A673 (cell line): ENCODE data around the gene RITA1.

Source experiments
- EZH2 ChIP-seq: fragments of 200-600 bp; sonication (generic); IDR thresholded peaks from 2 replicates; pipeline ENCODE4 v1.6.1; 2017; ENCODE audit warnings: borderline replicate concordance, low read depth, mild to moderate bottlenecking, mixed read lengths, antibody characterized with exemption, low read length; ENCODE audit not compliant: poor library complexity, severe bottlenecking
- TF ChIP-seq, protein P1 (sequence below): fragments of 300-800, 200-600 bp; sonication (generic); conservative IDR thresholded peaks from 2 replicates; pipeline ENCODE4 v1.5.1; 2017; ENCODE audit warnings: low read depth, mild to moderate bottlenecking, antibody characterized with exemption, low read length, moderate library complexity, mixed read lengths

DNA sequence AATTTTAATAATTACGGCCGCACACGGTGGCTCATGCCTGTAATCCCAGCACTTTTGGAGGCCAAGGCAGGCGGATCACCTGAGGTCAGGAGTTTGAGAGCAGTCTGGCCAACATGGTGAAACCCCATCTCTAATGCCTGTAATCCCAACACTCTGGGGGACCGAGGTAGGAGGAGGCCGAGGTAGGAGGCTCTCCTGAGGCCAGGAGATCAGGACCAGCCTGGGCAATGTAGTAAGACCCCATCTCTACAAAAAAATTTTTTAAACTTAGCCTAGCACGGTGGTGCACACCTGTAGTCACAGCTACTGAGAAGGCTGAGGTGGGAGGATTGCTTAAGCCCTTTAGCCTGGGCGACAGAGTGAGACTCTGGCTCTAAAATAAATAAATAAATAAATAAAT, 41.6 kb upstream of the RITA1 start:
- no peak for TF ChIP-seq EZH2
- TF ChIP-seq, protein P1, sequence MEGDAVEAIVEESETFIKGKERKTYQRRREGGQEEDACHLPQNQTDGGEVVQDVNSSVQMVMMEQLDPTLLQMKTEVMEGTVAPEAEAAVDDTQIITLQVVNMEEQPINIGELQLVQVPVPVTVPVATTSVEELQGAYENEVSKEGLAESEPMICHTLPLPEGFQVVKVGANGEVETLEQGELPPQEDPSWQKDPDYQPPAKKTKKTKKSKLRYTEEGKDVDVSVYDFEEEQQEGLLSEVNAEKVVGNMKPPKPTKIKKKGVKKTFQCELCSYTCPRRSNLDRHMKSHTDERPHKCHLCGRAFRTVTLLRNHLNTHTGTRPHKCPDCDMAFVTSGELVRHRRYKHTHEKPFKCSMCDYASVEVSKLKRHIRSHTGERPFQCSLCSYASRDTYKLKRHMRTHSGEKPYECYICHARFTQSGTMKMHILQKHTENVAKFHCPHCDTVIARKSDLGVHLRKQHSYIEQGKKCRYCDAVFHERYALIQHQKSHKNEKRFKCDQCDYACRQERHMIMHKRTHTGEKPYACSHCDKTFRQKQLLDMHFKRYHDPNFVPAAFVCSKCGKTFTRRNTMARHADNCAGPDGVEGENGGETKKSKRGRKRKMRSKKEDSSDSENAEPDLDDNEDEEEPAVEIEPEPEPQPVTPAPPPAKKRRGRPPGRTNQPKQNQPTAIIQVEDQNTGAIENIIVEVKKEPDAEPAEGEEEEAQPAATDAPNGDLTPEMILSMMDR, result no peak
